Measurements from ENCODE around the gene PCDH20. TPM values are rescaled to one million over a fixed set of nuclear protein-coding genes. Genes with fewer than 3 reads are reported as not detected.

PCDH20 gene
- total and polyA plus RNA-seq, 4 donors: 0.33 to 1.3 (median 0.76) TPM

DNA sequence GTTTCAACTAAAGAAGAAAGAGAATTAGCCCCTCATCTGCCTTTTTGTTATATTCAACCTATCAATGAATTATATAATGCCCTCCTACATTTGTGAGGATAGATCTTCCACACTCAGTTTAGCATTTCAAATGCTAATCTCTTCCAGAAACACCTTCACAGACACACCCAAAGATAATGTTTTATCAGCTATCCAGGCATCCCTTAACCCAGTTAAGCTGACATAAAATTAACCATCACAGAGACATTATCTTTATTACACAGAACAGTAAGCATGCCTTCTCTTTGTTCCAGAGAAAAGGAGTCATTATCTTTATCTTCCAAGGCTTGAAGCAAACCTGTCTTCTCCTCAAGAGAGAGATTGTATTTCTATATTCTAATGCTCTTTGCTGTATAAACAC, 53.1 kb downstream of the PCDH20 start:
- Histone ChIP-seq H3K4me3 (ENCODE audit: low read depth in 1 of 3, low read length in 3 of 3) (no peak overlapping the region), H3K9ac (ENCODE audit: low read depth in 1 of 2, low read length in 2 of 2) (no peak overlapping the region), H3K27ac (ENCODE audit: low read depth in 1 of 2, low read length in 2 of 2) (no peak overlapping the region), H3K36me3 (ENCODE audit: control insufficient read depth in 4 of 4, insufficient read depth in 3 of 4, low read depth in 1 of 4, low read length in 3 of 4) (no peaks in the 10 kb centered on the region), H3K27me3 (ENCODE audit: control insufficient read depth in 4 of 4, insufficient read depth in 4 of 4, low read length in 3 of 4) (no peaks in the 10 kb centered on the region), H3K9me3 (ENCODE audit: control insufficient read depth in 4 of 4, low read length in 3 of 4) (peaks cover 0 to 3% (median 0%) of the 10 kb centered on the region in 4 donors), H3K4me1 (ENCODE audit: control insufficient read depth in 4 of 4, insufficient read depth in 4 of 4, low read length in 3 of 4) (no peaks in the 10 kb centered on the region)
- DNase-seq (ENCODE audit: low spot score): no peak
- TF ChIP-seq MAX (IDR thresholded peaks at IDR 0.05) (no peak), FOXA1 (IDR thresholded peaks at IDR 0.05) (no peak), EGR1 (IDR thresholded peaks at IDR 0.05; ENCODE audit: low read depth in 2 of 2) (no peak), JUND (IDR thresholded peaks at IDR 0.05) (no peak), REST (IDR thresholded peaks at IDR 0.05) (no peak), TAF1 (conservative IDR thresholded peaks at IDR 0.05) (no peak), SP1 (IDR thresholded peaks at IDR 0.05) (no peak), HNF4A (conservative IDR thresholded peaks at IDR 0.05) (no peak), CTCF (IDR thresholded peaks at IDR 0.05; ENCODE audit: low read depth, low read length, missing input control) (no peak), FOXA2 (IDR thresholded peaks at IDR 0.05) (no peak), YY1 (IDR thresholded peaks at IDR 0.05) (no peak), NR2F2 (IDR thresholded peaks at IDR 0.05) (no peak), HNF4G (IDR thresholded peaks at IDR 0.05) (no peak)
- TF ChIP-seq, protein P1, sequence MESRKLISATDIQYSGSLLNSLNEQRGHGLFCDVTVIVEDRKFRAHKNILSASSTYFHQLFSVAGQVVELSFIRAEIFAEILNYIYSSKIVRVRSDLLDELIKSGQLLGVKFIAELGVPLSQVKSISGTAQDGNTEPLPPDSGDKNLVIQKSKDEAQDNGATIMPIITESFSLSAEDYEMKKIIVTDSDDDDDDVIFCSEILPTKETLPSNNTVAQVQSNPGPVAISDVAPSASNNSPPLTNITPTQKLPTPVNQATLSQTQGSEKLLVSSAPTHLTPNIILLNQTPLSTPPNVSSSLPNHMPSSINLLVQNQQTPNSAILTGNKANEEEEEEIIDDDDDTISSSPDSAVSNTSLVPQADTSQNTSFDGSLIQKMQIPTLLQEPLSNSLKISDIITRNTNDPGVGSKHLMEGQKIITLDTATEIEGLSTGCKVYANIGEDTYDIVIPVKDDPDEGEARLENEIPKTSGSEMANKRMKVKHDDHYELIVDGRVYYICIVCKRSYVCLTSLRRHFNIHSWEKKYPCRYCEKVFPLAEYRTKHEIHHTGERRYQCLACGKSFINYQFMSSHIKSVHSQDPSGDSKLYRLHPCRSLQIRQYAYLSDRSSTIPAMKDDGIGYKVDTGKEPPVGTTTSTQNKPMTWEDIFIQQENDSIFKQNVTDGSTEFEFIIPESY (IDR thresholded peaks at IDR 0.05): no peak
- TF ChIP-seq, protein P2, sequence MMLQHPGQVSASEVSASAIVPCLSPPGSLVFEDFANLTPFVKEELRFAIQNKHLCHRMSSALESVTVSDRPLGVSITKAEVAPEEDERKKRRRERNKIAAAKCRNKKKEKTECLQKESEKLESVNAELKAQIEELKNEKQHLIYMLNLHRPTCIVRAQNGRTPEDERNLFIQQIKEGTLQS (IDR thresholded peaks at IDR 0.05): no peak

Measured in liver (tissue), 9 donors.